GM21390 (cell line): ENCODE measurements around the gene MYRIP.

Experiments used
- ATAC-seq: cut with Tn5 transposase; IDR thresholded peaks from one replicate; pipeline ENCODE4 v1.9.1; 2021; ENCODE audit not compliant: unreplicated experiment

Gene MYRIP

DNA sequence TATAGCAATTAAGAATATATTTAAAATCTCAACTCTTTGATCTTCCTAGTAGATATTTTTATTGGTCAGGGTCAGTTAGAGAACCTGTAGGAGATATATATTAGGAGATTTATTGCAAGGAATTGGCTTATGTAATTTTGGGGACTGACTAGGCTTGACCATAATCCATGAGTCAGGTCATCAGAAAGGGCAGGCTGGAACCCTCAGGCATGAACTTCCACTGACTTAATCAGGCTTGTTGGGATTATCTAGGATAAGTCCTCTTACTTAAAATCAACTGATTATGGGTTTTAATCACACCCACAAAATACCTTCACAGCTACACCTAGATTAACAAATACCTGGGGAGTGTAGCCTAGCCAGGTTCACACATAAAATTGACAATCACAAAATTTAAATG, 156.1 kb downstream of the MYRIP start:
- no peak for ATAC-seq

DNA sequence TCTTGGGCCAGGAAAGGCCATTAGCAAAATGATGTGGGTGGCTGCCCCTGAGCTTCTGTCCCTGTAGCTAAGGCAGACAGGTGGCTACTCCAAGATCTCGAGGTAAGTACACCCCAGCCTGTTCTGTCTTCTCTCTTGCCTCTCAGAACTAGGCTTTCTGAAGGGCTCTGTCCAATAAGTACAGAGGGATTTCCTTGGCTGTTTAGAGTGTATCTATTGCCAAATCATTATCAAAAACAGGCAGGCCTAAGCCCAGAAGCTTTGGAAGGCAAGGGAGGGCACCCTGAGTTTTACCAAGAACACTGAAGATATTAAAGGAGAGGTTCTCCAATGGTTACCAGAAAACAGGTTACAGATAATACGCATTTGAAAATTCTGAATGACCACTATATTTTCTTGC, 156.6 kb downstream of the MYRIP start:
- no peak for ATAC-seq

DNA sequence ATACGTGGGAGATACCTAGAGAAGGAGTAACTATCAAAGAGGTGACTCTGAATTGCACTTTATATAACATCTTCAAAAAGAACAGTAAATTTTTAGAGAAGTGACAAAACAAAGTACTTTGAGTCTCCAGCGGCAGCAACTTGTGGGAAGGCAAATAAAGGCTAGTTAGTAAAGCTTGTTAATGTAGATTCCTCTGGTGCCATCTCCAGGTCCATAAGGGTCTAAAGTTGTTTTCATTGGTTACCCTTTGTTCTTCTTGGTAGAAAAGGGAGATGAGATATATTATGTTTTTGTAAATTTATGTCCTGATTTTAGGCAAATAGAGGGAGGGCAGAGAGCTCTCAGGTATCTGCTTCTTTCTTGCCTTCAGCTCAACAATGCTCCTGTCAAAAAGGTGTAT, 161.6 kb downstream of the MYRIP start:
- no peak for ATAC-seq

DNA sequence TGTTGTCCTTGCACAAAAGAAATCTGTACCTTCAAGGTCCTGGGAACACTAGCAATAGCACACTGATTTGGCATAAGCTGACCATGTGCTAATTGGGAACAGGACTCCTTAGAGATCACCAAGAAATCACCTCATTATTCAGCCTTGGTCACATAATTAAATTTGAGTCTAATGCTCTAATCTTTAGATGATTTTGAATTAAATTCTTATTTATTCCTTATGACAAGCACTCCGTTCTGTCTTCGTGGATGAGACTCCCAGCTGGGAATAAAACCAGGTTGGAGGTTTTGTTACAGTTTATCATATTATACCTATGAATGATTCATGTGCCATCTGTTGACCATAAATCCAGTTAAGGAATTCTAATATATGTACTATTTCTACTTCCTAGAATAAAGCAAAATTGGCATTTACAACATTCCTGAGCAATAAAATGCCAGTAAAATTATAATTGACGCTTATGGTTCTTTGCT, 162.2 kb downstream of the MYRIP start:
- no peak for ATAC-seq

DNA sequence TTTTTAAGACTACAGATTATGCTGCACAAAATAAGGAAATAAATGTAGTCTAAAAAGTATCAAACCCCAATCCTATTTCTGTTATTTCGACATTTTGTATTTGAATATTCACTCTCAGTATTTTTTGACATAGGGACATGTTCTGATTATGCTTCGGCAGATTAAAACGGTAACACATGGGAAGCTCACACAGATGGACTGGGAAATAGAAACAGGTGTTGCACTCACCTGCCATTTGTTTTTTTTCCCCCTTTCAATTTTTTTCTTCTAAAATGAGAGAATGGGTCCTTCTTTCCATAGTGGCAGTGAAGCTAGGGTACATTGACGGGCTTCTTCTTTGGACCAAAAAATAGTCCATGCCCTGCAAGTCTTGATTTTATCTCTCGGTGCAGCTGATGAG, 163.1 kb downstream of the MYRIP start:
- no peak for ATAC-seq

DNA sequence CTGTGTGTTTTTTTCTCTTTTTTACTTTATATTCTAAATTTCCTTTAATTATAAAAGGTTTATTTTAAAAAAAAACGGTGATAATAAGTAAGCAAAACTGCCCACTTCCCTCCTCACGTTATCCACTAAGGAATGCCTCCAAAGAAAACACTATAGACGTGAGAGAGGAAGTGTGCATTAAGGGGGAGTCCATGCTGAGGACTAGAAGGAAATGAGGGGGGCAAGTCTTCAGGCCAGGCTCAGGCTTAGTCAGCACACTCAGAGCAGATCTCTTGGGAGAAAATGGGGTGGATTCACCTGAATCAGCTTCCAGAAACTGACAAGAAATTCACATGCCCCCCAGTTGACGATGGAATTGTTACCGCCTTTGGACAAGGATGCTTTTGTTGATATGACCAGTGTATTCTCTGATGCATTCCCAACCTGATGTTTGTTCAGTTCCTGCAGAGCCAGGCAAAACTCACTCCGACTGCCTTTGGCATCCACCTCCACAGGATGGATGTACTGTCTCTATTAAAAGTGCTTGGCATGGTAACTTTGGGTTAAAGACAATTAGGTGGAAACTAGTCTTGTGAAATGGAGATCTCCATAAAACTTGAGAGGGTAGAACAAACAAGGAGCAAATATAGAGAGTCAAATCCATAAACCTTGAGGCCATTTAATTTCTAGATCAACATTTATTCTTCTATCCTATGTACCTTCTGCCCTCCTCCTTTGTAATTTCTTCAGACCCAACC, 167.8 kb downstream of the MYRIP start:
- ATAC-seq, result no peak

DNA sequence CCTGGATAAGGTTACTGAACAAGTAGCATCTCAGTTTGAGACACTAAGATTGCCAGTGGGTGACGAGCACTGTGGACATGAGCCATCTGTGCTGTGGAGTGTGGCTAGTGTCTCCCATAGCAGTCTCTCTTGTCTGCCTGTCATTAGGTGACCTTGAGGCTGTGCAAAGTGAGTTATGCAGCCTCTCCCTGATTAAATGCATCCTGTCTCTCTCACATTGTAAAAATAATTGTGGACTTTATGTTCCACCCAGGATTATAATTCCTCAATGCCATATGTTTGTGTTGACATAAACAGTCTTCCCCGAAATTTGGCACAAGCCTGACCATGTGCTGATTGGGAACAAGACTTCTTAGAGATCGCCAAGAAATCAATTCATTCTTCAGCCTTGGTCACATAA, 168.9 kb downstream of the MYRIP start:
- no peak for ATAC-seq

DNA sequence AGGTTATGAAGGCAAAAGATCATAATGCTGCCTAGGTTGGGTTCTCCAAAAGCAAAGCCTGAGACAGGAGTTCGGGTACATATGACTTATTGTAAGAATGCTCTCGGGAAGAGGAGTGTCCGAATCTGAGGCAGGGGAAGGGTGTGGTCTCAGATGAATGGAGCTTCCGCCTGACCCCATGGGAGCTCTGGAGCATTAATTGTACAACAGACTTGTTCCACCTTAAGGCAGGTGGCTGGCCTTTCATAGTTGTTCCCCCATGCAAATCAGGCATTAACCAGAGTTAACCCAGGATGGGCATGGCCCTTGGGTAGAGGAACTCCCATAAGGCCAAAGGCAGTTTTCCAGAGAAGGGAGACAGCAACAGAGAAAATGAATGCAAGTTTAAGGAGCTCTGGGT, 170.6 kb downstream of the MYRIP start:
- no peak for ATAC-seq

DNA sequence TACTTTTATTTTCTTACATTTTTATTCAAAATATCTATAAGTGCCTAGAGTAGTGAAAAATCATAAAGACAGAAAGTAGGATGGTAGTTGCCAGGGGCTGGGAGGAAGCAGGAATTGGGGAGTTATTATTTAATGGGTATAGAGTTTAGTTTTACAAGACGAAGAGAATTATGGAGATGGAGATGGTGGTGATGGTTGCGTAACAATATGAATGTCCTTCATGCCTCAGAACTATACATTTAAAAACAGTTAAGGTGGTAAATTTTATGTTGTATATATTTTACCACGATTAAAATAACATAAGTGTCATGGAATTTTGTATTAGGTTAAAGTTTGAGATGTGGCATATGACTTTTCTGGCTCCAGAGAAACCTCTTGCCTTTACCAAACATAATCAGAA, 171.4 kb downstream of the MYRIP start:
- ATAC-seq, result no peak

DNA sequence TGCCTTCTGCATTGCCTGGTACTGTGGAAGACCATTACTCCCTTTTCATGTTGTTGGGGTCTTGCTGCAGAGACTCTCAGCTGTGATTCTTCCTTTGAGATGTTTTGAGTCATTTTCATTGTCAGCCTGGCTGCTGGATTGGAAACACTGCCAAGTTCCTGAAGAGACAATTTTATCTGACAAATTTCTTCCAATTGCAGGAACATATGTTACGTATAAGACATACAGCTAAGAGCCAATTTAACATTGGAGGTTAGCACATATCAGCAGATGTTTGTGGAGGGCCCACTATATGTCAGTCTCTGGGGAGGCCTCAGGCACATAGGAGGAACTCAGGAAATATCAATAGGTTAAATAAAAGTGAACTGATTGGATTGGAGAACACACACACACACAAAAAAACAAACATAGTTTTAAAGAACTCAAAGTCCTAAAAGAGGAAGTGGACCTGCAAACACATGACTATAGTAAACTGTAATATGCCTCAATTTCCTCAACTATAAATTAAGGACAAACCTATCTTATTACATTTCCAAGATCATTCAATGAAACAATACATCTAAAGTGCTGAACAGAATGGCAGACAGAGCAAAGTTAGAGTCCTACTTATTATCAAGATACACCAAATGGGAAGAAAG, 172.3 kb downstream of the MYRIP start:
- no peak for ATAC-seq

DNA sequence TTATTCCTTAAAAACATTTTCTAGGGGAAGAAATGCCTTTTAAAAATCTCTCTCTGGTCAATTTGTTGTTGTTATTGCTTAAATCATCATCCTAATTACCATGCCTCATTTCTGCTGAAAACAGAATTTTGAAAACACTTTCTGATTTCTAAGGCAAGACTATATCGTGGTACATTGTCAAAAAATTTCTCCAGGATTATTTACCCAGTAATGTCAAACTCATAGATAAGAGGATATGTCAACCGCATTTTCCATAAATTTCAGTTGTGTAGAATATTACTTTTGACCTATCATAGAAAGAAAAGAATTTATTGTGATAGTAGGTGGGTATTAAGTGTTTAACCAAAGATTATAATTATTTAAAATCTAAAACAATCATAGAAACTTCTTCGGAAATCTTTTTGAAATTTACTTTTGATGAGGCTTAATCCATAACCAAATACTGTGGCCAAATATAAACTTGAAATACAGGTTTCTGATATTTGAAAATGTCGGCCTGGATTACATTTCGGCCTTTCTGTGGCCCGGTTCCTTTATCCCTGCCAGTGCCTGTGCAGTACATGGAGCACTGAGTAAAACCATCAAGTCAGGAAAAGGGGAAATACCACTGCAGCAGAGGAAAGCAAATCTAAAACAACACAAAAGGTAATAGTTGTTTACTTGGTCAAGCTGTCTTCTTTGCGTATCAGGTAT, 173.4 kb downstream of the MYRIP start:
- no peak for ATAC-seq

DNA sequence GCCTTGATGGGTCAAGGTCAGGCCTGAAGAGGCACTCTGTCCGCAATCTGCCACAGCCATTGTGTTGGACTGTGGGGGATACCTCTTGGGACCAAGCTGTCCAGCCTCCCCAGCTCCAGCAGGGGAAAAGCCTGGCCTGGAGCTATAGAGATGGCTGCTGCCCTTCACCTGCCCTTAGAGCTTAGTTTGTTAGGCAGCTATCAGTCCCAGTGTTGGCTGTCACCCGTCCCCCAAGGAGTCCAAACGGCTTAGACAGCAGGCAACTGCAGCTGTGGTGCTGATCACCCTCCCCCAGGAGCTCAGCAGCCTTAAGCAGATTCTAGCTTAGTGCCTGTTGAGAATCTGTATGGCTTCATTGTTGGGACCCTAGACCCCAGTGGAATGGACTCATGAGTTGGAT, 180.3 kb downstream of the MYRIP start:
- no peak for ATAC-seq

DNA sequence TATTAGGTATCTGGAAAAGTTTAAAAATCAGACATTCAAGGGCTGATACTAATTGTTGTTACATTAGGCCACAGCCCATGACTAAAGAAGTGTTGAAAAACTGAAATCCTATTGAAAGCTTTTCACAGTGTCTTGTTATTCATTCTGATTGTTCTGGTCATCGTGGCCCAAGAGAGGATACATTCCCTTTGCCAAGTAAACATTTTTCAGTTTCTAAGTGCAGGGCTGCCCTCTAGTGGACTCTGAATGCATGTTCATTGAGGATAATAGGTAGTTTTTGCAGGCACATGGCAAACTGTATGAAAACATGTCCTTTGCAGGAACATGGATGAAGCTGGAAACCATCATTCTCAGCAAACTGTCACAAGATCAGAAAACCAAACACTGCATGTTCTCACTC, 181.1 kb downstream of the MYRIP start:
- ATAC-seq, result no peak

DNA sequence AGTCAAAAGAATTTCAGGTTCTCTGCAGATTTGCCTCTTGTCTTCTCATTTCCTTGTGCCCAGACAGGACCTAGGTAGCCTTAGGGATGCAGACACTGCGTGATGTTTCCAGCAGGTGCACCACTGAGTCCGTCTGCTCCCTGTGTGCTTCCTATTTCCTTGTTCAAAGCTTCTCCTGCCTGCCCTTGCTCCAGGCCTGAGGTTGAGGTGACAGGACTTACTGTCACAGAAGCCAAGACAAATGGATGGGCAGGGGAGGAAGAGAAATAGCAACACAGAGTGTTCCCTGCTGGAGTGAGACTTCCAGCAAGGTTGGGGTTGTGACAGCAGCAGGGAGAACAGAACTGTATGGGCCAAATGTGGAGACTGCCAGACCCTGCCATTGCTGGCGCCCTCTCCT, 199.4 kb downstream of the MYRIP start:
- ATAC-seq, result no peak

DNA sequence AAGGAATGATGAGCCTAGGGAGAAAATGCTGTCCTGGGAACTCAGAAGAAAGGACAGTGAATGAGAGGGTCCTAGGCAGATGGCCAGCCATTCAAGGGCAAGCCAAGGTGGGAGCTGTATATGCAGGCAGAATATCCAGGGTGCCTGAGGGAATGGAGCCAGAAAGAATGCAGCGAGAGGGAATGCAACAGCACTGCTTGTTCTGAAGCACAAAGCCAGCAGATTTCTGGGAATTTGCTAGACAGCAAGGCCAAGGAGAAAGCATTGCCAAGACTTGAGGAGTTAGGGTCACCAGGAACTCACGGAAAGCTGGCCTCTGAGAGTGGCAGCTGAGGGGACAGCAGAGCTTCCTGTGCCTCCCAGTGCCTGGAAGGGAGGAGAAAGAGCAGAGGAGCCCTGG, 200.6 kb downstream of the MYRIP start:
- no peak for ATAC-seq

DNA sequence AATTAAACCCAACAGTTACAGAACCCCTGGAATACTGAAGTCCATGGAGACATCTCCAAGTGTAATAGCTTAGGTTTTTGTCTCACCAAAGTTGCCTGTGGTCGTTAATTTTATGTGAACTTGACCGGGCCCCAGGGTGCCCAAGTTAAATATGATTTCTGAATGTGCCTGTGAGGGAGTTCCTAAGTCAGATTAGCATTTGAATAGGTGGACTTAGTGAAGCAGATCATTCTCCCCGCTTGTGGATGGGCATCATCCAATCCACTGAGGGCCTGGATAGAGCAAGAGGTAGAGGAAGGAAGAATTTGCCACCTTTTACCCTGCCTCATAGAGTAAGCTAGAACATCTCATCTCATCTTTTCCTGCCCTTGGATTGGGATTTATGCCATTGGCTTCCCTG, 203.0 kb downstream of the MYRIP start:
- ATAC-seq, result no peak

DNA sequence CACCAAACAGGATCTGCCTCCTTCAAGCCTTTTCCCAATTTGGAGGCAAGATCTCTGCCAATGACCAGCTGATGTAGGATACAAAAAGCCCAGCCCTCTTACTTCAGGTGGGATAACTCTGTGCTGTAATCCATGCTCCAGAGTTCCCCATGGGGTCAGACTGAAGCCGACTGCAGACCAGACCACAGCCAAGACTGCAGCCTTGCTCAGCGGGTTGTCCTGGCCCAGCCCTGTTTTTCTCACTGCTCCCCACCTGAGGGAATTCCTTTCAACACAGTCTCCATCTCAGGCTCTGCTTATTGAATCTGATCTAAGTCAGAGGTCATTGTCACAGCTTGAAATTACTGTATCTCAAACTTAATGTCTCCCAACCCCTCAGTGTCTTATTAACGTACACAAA, 207.0 kb downstream of the MYRIP start:
- no peak for ATAC-seq

DNA sequence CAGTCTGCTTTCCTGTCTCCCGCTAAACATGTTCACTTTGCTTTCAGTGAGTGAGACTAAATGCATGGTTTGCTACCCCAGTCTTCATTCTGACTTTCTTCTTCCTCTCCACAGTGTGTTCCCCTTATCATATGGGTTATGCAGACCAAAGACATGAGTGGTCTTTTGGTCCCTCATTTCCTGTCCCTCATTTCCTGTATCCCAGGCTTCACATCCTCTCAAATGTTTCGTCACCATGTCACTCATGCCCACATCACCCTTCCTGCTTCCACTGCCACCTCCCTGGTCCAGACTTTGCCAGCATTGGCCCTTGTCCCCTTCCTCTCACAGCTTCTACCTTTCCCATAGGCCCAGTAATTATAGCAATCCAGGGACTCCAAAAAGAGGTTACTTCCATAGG, 209.0 kb downstream of the MYRIP start:
- no peak for ATAC-seq

DNA sequence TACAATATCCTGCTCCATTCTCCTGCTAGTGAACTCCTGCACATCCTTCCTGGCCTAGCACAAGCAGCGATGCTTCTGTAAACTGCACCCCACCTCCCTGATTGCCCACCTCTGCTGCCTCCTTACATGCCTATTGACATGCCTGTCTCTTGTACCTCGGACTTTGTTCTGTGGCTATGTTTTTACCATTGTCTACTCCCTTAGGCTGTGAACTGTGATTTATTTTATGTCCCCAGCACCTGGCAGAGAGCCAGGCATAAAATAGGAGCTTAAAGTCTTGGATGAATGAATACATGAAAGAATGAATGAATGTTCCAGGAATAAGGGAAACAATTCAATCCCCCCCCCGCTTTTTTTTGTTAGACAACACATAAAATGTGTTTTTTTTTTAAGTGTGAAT, 210.0 kb downstream of the MYRIP start:
- ATAC-seq, result no peak

DNA sequence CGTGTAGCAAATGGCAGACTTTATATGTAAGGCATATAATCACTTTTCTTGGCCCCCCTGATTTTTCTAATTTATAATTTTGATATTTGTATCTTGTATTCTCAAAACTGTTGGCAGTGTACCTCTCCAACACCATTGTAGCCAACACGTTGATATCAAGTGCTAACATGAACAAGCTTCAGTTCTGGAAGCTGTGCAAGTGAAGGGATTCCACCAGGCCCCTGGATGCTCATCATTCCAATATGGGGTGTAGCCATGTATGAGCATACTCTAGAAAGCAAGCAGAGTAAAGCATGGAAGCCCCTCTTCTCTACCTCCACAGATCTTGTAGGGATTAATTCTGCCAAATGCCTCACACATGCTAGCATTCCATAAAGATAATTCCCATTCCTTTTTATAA, 211.3 kb downstream of the MYRIP start:
- ATAC-seq, result no peak

DNA sequence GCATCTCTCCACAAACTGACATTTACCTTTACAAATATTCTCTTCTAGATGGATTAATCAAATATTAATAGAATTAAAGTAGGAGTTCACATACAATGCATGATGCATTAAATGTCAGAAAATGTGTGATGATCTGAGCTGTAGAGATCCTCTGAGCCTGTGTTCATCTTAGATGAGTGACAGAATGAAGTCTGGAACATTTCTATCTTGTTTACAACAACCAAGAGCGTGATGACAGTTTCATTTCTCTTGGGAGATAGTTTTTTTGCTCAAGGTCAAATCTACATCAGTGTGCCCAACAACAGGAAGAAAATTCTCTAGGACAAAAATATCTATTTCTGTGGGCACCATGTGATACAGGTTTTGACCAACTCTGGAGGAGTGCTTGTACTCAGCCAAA, 211.9 kb downstream of the MYRIP start:
- no peak for ATAC-seq

DNA sequence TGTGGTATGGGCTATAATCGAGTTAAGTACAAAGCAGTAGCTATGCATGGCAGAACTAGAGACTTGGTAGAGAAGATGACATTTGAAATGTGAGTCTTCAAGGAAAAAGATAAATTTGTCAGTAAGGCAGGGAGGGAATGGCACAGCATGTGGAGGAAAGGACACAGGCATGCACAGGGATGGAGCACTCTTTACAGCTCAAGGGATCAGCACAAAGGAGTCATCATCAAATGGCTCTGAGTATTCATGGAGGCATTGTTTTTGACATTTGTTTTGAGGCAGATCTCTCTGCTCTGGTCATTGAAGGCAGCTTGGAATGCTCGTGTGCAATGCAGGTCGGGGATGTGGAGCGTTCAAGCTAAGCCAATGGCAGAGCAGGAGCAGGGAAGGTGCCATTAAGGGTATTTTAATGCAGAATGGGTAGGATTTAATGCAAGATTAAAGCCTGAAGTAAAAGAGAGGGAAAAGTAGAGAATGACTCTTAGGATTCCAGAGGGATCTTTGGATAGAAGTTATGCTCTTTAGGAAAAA, 213.0 kb downstream of the MYRIP start:
- ATAC-seq, result no peak
